IPS-11a (cell line): ENCODE data around the gene COX18.

Source experiments
- H3K4me3 ChIP-seq: one replicate; pipeline ENCODE4 v1.5.1; 2013; ENCODE audit warnings: low read depth, low read length, control low read depth

Gene COX18

GRCh38 chr4:73053974-73054480, 15.5 kb downstream of the COX18 start:
- no peak overlapping the region for H3K4me3 ChIP-seq

GRCh38 chr4:73053076-73053475, 16.4 kb downstream of the COX18 start:
- no peak overlapping the region for H3K4me3 ChIP-seq

- H3K4me3 ChIP-seq, result no peak overlapping the region
Measured at GRCh38 chr4:73051625-73052024, 17.9 kb downstream of the COX18 start.

GRCh38 chr4:73045879-73046278, 23.6 kb downstream of the COX18 start:
- H3K4me3 ChIP-seq, result no peak overlapping the region

- H3K4me3 ChIP-seq, result no peak overlapping the region
Measured at GRCh38 chr4:73037057-73037456, 32.5 kb downstream of the COX18 start.

- no peak overlapping the region for H3K4me3 ChIP-seq
Measured at GRCh38 chr4:73036123-73036522, 33.4 kb downstream of the COX18 start.

GRCh38 chr4:73034896-73035295, 34.6 kb downstream of the COX18 start:
- H3K4me3 ChIP-seq, result no peak overlapping the region

- no peak overlapping the region for H3K4me3 ChIP-seq
Measured at GRCh38 chr4:73028621-73029020, 40.9 kb downstream of the COX18 start.

GRCh38 chr4:73021634-73022033, 47.9 kb downstream of the COX18 start:
- H3K4me3 ChIP-seq, result no peak overlapping the region

GRCh38 chr4:73019462-73020047, 50.0 kb downstream of the COX18 start:
- no peak overlapping the region for H3K4me3 ChIP-seq

GRCh38 chr4:73018595-73018994, 50.9 kb downstream of the COX18 start:
- H3K4me3 ChIP-seq, result no peak overlapping the region

- H3K4me3 ChIP-seq, result no peak overlapping the region
Measured at GRCh38 chr4:73013310-73013709, 56.2 kb downstream of the COX18 start.

- H3K4me3 ChIP-seq, result no peak overlapping the region
Measured at GRCh38 chr4:73012673-73013072, 56.8 kb downstream of the COX18 start.

GRCh38 chr4:73011629-73011985, 57.9 kb downstream of the COX18 start:
- no peak overlapping the region for H3K4me3 ChIP-seq

GRCh38 chr4:73010789-73011628, 58.5 kb downstream of the COX18 start:
- H3K4me3 ChIP-seq, result no peak overlapping the region

GRCh38 chr4:73007526-73008100, 61.9 kb downstream of the COX18 start:
- no peak overlapping the region for H3K4me3 ChIP-seq

GRCh38 chr4:73006286-73006990, 63.1 kb downstream of the COX18 start:
- H3K4me3 ChIP-seq, result no peak overlapping the region

GRCh38 chr4:73005514-73005913, 64.0 kb downstream of the COX18 start:
- no peak overlapping the region for H3K4me3 ChIP-seq
